ENCODE measurements around the gene TMEM234.
"Not testable (repeated sequence)": the region's sequence is repeated elsewhere in the genome, so short reads cannot be mapped to it uniquely, and the experiment has no call there.

Gene TMEM234

DNA sequence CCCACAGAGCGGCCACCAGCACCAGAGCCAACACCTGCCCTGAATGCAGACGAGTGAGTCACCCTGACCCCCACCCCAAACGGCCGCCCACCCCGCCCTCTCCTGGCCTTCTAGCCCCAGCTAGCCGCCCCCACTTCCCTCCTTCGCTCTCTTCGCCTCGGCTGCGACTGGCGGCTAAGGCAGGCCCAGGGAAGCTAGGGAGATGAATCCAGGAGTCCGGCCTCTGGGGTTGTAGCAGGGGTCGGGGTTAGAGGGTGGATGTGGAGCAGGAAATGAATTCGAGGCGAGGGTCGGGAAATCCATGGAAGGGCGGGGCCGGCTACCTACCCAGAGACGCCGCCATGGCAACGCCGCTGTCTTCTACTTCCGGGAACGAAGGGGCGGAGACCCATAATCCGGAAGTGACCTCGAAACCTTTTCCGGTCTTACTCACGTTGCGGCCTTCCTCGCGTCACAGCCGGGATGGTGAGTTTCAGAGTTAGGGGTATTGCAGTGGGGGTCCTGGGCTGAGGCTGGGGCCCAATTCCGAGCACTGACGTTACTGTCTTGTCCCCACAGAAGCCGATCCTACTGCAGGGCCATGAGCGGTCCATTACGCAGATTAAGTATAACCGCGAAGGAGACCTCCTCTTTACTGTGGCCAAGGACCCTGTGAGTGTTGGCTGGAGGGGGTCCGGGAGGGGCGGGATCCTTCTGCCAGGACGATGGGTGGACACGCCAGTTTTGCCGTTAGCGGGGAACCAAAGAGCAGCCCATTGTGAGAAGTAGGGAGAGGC lies at the start of gene TMEM234, which contains the start of gene EIF3I:
TMEM234 (minus strand) TSS at position 374 of the 776 bp plus-strand sequence; CDS start at position 343, 31 bp downstream.
EIF3I (plus strand) TSS at position 428 of the 776 bp plus-strand sequence; CDS start at position 463, 35 bp downstream.
- DNase-seq, result peak; percentile 92

DNA sequence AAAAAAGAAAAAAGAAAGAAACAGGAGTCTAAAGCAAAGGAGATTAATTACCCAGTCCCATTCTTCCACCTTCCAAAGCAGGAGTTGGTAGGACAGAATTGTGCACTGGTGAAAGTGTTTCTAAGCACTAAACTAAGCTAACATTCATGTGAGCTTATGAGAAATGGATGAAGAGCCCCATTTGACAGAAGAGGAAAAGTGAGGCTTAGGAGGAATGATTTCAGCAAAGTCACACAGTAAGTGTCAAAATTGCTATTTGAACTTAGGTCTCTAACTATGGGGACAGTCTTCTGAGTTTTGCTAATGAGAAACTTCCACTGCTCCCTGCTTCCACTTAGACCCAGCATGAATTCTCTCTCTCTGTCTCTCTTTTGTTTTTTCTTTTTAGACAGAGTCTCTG lies 47.6 kb upstream of the TMEM234 start:
- DNase-seq, result no peak

DNA sequence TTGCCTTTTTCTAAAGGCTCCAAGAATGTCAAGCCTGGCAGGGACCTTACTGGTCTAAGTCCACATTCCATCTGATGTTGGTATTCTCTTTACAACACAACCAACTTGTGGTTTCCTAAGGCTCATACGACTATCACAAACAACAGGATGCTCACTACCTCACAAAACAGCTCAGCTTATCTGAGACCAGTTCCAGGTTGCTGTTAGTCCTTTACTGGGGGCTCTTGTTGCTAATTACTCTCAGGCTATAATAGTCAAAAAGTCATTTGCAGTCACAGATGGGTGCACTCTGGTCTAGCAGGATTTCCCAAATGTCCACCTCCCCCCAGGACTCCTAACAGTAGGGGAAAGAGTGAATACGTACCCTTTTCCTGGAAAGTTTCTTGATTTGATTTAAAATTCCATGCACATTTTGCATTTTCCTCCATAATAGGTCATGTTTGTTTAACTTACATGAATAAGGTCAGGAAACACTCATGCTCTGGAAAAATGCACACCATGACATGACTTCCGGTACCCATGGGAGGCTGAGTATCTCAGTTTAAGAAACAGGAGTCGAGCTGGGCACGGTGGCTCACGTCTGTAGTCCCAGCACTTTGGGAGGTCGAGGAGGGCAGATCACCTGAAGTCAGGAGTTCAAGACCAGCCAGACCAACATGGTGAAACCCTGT lies 44.9 kb upstream of the TMEM234 start:
- peak; percentile 27 for DNase-seq

DNA sequence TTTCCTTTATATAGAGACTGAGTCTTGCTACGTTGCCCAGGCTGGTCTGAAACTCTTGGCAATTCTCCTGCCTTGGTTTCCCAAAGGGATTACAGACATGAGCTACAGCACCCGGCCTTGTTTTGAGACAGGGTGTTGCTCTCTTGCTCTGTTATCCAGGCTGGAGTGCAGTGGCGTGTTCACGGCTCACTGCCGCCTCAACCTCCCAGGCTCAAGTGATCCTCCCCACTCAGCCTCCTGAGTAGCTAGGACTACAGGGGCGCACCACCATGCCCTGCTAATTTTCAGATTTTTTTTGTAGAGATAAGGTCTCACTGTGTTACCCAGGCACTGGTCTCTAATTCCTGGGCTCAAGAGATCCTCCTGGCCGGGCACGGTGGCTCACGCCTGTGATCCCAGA lies 43.7 kb upstream of the TMEM234 start:
- DNase-seq, result no peak

DNA sequence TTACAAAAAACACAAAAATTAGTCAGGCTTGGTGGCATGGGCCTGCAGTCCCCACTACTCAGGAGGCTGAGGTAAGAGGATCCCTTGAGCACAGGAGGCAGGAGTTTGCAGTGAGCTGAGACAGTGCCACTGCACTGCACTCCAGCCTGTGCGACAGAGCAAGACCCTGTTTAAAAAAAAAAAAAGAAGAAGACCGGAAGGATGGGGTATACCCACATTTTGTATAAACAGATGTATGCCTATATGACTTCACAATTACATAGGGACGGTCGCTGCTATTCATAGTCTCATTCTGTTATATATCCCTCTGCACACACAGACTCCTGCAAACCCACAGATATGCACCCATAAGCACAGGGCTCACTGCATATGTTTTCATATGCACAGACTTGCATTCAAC lies 41.6 kb upstream of the TMEM234 start:
- DNase-seq, result peak; percentile 38

DNA sequence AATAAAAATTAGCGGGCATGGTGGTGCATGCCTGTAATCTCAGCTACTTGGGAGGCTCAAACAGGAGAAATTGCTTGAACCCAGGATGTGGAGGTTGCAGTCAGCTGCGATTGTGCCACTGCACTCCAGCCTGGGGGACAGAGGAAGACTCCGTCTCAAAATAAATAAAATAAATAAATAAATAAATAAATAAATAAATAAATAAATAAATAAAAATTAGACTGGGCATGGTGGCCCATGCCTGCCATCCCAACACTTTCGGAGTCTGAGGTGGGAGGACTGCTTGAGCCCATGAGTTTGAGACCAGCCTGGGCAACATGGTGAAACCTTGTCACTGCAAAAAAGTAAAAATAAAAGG lies 41.1 kb upstream of the TMEM234 start:
- DNase-seq, result not testable (repeated sequence)

DNA sequence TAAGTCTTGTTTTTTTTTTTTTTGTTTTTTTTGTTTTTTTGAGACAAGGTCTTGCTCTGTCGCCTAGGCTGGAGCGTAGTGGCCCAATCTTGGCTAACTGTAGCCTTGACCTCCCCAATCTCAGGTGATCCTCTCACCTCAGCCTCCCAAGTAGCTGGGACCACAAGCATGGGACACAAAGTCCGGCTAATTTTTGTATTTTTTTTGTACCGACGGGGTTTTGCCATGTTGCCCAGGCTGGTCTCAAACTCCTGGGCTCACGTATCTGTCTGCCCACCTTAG lies 35.0 kb upstream of the TMEM234 start:
- DNase-seq, result no peak

DNA sequence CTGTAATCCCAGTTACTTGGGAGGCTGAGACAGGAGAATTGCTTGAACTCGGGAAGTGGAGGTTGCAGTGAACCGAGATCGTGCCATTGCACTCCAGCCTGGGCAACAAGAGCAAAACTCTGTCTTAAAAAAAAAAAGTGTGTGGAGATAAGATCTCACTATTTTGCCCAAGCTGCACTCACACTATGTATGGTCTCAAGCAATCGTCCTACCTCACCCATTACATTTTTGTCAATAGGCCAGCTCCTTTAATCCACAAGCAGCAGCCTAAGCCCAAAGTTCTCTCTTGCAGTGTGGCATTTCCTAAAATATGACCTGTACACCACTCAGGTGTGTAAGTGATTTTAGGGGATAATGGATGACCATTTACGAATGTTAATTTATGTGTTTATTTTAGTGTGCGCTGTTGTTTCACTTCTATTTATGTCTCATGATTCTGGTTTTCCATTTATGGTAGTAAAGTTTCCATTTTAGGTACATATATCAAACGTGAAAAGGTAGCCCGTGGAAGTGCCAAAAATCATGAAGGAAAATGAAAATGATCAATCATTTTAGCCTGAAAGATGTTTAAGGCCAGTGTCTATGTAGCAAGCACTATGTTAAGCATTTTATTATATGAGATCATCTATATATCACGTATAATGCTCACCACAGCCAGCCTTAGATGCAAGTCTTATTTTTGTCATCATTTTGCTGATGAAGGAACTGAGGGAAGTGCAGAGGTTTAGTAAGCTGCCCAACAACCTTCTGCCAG lies 34.5 kb upstream of the TMEM234 start:
- DNase-seq, result peak; percentile 33

DNA sequence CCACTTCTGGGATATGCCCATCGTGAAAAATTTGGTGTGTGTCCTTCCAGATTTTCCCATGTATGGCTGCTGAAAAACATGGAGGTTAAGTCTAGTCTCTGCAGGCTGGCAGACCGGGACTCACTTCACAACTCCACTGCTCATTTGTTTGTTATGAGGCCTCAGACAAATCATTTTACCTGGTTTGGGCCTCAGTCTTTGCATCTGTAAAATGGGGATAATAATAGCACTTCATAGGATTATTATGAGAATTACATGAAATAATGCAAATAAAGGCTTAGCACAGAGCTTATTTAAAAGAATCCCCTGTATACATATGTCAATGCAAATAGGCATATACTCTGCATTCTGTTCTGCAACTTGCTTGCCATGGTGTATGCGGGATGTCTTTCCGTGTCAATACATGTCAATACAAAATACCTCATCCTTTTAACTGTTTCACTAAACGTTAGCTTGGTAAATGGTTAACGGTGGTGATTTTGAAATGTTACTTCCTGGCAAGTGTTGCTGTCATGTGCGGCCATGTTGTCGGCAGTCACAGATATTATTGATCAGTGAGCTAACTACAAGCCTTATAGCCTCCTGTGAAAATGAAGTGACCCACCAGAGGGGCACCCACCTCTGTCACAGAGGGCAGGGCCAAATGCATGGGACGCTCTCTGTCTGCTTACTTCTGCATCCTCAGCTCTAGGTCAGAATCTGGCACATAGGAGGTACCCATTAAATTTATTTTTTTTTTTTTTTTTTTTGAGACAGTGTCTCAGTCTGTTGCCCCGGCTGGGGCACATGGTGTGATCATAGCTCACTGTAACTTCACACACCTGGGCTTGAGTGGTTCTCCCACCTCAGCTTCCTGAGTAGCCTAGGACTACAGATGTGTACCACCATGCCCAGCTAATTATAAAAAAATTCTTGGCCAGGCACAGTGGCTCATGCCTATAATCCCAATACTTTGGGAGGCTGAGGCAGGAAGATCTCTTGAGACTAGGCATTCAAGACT lies 33.2 kb upstream of the TMEM234 start:
- DNase-seq, result peak; percentile 42

DNA sequence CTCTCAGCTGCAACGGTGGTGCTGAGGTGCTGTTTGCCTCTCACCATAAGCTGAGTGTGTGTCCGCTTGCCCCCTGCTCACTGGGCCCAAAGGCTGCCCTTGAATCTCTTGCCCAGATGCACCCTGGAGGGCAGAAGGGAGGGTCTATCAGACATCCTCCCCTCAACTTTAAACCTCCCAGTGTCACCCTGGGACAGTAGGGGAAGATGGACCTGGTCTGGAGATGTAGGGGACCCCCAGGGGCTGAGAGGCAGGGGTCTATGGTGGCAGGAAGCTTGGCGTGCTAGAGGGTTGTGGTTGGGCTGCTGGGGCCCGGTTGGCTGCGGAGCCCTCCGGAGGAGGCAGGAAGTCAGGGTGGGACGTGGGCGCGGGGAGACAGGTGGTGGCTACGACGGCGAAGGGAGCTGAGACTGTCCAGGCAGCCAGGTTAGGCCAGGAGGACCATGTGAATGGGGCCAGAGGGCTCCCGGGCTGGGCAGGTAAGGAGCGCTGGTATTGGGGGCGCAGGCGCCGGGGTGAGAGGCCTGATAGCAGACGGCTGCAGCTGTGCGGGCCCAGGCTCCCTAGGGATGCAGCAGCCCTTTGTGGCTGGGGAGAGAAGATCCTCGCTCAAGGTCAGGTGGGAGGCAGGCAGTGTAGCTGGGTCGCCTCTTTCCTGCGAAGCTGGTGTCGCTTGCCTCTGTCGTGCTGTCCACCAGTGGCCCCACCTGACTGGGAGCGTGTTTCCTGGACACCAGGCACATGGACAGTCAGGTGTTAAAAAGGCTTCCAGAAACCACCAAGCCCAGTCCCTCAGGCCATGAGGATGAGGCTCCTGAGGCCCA lies 29.0 kb upstream of the TMEM234 start, which contains the start of gene LCK:
LCK (plus strand) TSS at position 373 of the 824 bp plus-strand sequence. CDS start 23,065 bp downstream, outside the sequence.
- peak; percentile 82 for DNase-seq

DNA sequence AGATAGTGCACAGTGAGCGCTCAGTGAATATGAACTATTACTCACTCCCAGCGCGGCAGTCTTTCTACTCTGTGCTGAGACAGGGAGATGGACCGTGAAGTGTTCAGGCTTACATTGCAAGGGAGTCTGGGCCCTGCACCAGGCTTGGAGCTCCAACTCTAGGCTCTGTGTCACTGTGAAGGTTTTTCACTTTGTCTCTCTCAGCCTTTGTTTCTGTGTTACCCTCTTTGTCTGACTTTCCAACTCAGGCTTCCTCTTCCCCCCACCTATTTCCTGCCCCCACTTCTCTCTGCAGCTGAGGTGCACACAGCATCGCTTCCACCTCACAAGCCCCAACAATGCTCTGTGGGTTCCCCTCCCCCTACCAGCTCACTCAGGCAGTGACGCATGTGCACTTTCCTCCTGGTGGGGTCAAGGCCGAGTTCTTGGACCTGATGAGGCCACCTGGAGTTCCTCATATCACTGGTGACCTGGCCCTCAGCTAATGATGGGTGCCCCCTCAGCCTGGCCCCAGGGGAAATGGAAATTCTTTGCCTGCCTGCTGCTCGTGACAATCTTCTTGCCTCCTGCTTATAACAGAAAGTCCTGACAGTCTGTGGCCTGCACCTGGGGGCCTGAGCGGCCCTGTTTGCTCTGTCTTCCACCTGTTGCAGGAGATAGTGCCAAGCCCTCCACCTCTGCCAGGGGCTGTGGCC lies 27.8 kb upstream of the TMEM234 start:
- DNase-seq, result peak; percentile 90

DNA sequence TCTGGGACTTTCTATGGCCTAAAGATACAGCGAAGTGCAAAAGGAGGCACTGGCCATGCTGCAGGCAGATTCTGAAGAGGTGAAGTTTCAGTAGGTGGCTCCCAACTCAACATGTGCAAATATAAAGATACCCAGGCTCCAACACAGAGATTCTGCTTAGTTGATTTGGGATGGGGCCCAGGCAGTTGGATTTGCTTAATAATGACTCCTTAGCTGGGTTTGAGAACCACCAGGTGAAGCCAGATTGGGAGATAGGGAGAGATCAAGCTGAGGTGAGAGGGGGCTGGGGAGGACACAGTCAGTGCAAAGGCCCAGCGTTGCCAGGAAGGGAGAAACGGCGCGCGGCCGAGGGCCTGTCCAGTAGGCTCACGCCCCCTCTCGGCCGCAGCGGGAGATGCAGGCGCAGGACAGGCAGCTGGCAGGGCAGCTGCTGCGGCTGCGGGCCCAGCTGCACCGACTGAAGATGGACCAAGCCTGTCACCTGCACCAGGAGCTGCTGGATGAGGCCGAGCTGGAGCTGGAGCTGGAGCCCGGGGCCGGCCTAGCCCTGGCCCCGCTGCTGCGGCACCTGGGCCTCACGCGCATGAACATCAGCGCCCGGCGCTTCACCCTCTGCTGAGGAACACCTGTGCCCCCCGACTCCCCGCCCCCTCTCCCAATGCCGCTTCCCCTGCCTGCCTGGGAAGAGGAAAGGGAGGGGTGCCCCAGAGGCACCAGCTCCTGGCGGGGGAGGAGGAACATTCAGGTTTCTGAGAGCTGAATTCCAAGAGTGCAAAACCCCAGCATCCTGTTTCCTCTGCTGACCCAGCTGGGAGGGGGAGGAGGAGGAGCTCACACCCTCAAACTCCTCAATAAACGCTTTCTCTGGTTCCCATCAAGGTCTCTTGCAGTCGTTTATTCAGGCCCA lies 26.1 kb upstream of the TMEM234 start:
- peak; percentile 82 for DNase-seq

DNA sequence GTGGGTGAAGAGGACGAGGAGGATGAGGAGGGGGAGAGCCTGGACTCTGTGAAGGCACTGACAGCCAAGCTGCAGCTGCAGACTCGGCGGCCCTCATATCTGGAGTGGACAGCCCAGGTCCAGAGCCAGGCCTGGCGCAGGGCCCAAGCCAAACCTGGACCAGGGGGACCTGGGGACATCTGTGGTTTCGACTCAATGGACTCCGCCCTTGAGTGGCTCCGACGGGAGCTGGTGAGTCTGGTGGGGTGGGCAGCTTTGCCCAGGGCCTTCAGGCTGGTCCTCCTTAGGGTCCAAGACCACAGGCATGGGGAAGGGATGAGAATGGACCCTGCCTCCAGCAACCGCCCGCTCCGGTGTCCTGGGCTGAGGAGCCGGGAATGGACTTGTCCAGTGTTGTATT lies 25.3 kb upstream of the TMEM234 start:
- DNase-seq, result no peak

DNA sequence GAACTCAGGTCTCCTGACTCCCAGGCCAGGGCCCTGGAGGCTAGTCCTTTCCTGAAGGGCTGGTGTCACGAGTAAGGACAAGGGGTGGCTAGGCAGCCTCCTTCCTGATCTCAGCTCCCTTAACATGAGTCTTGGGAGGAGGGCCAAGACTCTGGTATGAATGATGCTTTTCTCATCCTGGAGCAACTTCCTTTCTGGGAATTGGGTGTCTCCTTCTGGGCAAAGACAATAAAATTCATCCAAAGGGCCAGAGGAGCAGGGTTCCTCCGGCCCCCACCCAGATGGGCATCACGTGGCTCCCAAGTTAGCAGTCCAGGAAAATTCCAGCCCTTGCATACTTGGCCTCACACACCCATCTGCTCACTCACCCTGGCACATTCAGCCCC lies 24.7 kb upstream of the TMEM234 start, which contains the start of gene FAM167B:
FAM167B (plus strand) TSS at position 335 of the 386 bp plus-strand sequence. CDS start 200 bp downstream, outside the sequence.
- DNase-seq, result no peak

DNA sequence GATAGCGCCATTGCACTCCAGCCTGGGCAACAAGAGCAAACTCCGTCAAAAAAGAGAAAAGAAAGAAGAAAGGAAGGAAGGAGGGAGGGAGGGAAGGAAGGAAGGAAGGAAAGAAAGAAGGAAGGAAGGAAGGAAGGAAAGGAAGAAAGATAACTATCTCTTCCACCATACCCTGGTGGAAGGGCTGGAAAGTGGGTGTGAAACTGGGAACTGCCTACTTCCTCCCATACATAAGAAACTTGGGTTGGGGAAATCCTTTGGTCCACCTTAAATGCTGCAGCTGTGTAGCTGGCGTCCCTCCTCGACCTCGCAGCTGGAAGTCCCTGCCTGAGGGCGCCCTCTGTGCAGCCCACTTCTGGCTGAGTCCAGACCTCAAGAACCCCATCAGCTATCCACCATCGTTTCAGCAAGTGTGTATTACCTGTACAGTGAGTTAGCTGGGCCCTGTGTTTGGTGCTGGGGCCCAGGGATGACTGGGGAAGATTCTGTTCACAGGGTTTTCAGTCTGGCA lies 20.2 kb upstream of the TMEM234 start:
- DNase-seq, result no peak

DNA sequence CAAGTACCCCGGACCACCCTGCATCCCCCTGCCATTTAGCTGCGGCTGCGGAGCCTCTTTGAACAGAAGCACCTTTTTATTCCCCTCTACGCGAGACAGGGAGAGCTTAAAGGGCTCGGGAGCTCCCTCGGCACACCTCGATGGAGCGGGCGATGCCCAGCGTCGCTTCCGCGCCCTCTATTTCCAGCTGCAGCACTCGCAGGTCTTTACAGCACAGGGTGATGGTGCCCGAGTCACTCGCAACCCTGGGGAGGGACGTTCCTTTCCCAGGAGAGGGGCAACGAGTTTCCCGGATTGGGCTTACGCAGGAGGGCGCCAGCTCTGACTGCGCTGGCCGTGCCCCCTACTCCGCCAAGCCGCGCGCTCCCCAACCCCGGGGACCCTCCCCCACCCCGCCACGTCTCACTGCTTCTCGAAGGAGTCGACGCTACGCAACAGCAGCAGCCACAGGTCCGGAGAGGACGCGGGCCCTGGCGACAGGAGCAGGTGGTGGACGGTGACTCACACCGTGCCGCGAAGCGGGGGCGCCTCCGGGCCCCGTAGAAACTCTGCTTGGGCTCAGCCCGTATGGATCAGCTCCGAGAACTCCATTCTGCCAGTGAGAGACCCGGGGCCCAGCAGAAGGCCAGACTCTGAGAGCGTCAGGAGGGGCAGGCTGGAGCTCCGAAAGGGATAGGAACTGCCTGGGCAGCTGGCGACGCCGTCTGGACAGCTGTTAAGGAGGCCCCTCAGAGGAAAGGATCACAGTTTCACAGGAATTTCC lies 19.0 kb upstream of the TMEM234 start:
- peak; percentile 63 for DNase-seq

DNA sequence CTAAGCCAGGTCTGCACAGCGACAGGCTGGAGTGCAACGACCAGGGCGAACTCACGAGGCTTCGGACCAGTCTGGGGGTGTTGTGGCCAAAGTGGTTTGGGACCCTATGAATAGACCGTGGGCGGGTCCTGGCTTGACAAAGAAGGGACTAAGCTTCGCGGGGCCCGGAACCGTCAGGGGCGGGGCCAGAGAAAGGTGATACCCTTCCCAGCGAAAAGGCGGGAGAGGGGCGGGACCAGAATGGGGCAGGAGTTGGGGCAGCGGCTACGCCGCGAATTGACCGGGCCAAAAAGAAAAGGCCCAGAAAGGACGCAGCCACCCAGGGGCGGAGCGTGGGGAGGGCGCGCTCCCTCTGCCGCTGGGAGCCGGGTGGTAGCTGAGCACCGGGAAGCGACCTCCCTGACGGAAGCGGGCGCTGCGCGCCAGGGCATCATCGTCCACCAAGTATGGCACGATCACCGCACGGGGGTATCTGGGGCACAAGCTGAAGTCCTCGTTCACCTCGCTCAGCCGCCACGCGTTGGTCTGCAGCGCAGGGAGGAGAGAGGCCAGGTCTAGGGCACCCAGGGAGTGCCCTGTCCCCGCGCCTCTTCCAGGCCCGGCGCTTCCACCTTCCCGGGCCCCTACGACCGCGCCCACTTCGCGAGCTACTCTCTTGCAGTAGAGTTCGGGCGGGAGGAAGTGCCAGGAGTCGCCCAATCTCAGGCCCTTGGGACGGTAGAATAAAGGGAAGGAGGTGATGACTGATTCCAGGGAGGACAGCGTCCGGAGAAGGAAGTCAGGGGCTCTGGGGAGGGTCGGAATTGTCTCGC lies 18.2 kb upstream of the TMEM234 start:
- peak; percentile 80 for DNase-seq

DNA sequence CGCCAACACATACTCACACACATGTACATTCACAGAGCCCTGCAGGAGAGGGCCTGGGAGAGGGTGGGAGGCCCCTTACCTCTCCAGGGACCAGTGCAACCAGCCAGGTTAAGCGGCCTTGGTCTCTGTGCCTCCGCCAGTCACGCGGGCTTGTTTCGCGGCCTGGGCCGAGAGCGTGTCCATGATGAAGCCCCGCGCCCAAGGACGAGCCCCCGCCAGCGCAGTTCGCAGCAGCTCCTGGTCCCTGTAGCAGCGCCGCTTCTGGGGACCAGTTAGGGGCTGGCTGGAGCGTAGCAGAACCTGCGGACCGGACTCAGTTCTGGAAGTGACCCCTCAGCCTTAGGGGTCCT lies 17.6 kb upstream of the TMEM234 start:
- no peak for DNase-seq
